SK-MEL-5 (cell line): ENCODE data around the gene IL16. TPM values are rescaled to one million over a fixed set of nuclear protein-coding genes. Genes with fewer than 3 reads are reported as not detected.
"Not testable (repeated sequence)": the region's sequence is repeated elsewhere in the genome, so short reads cannot be mapped to it uniquely, and the experiment has no call there.

Experiments used
- DNase-seq: peaks from one replicate; pipeline ENCODE4 v3.0.0-alpha.2; 2016; ENCODE audit warnings: low read depth, low spot score
- in situ Hi-C: cut with HindIII; loops from 2 replicates; pipeline ENCODE4 v1.10.0; 2016; ENCODE audit warnings: low sequenced_read_pairs, high pct_unique_total_duplicates, low pct_unique_long_range_greater_than_20kb
- total RNA-seq: library from RNA; depleted of rRNA; stranded (reverse); fragments of >200 nt; shearing (Covaris generic); gene quantifications from 2 replicates; pipeline ENCODE4 v1.2.3, GENCODE V29; 2014

The IL16 gene
- total RNA-seq, 1 experiment from 2014 or later = 6.4 TPM

DNA sequence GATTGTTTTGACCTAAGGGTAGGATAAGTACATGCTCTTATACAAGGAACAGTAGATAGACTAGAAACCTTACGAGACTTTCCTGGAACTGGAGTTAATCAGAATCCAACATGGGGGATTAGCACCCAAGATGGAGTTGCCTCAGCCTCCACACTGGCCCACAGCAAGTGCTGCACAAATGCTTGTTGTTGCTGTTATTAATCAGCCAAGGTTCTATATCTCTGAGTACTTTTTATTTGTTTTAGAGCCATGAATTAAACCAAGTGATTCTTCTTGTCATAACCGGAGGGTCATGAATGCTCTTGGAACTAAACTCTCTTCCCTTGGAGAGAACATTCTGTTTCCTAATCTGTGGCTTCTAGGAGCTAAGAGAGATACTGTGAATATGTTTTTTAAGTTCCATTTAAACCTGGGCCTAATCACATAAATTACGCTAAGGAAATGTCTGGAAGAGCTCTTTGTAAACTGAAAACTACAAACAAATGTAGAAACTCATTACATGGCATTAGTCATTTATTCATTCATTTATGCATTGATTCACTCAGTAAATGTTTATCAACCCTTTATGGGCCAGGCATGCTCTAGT lies 5.7 kb upstream of the IL16 start:
- no peak for DNase-seq
- in situ Hi-C loops = no loop called here

GRCh38 chr15:81191701-81192100 lies 5.0 kb upstream of the IL16 start:
- in situ Hi-C loops = no loop called here
- DNase-seq = no peak

- in situ Hi-C loops = no loop called here
- DNase-seq = peak; percentile 47
Measured at GRCh38 chr15:81194723-81195122, 2.0 kb upstream of the IL16 start.

DNA sequence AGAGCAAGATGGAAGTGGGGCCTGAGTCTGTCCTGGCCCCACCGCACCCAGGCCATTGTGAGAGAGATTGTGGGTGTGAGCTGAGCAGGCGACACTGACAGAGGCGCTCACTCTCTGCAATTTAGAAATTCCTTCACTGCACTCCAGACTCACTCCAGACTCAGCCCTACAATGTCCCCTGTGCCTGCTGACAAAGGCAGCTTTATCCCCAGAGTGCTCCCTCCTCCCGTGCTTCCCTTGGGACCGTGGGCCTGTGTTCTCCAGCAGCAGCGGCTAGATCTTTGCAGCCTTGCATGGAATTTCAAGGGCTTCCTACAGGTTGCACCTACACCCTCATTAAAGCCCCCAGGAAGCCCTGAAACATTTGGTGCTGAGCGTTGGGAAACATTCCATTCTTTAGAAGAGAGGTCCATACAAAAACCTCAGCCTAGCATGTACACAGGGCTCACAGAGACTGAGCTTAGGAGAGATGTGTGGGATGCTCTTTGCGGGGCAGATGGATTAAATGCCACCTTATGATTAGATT lies 1.3 kb upstream of the IL16 start:
- DNase-seq = peak; percentile 93
- in situ Hi-C loops = no loop called here

- no peak for DNase-seq
- in situ Hi-C loops = no loop called here
Measured at GRCh38 chr15:81197255-81197630, 564 bp downstream of the IL16 start.

DNA sequence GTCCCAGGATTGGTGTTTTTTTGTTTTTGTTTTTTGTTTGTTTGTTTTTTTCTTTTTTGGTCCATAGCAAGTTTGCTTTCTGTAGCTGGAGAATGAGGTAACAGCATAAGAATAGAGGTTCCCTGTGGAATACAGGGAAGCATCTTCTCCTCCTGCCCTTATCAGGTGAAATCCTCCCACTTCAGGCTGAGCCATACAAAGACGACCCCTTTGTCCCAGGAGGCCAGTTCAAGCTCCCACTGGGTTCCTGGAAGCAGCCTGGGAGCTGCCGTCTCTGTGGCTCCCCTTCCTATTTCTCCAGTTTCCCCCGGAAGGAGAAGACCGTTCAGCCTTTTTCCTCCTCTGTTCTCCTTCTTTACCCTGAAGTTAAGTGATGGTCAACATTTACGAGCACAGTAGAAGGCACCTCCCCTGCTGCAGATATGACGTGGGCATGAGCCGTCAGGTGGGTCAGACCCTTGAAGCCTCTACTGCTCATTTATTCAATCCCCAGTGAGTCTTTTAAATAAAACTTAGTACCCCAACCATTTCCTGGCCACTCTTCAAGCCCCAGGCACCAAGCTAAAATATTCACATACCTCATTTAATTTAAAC lies 1.1 kb downstream of the IL16 start:
- in situ Hi-C loops = no loop called here
- DNase-seq = no peak

- in situ Hi-C loops = no loop called here
- no peak for DNase-seq
Measured at GRCh38 chr15:81199031-81199779, 2.5 kb downstream of the IL16 start.

- in situ Hi-C loops = no loop called here
- no peak for DNase-seq
Measured at GRCh38 chr15:81206018-81206417, 9.3 kb downstream of the IL16 start.

DNA sequence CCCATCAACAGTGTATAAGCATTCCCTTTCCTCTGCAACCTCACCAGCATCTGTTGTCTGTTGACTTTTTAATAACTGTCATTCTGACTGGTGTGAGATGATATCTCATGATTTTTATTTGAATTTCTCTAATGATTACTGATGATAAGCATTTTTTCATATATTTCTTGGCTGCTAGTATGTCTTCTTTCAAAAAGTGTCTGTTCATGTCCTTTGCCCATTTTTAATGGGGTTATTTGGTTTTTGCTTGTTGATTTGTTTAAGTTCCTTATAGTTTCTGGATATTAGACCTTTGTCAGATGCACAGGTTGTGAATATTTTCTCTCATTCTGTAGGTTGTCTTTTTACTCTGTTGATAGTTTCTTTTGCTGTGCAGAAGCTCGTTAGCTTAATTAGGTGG lies 11.3 kb downstream of the IL16 start:
- in situ Hi-C loops, DNase-seq: not testable (repeated sequence)

DNA sequence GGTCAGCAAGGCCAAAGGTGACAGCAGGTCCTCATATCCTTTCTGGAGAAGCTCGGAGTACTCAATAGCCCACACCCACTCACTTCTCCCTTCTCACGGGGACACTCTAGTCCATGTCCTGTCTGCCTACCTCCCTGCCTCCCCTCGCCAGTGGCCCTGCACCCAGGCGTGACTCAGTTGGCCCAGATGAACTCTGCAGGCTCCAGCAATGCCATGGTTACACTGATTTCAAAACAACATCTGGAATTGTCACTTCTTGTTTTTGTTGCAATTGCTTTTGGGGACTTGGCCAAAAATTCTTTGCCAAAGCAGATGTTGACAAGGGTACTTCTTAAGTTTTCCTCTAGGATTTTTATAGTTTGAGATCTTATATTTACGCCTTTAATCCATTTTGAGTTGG lies 13.0 kb downstream of the IL16 start:
- in situ Hi-C loops = no loop called here
- no peak for DNase-seq

DNA sequence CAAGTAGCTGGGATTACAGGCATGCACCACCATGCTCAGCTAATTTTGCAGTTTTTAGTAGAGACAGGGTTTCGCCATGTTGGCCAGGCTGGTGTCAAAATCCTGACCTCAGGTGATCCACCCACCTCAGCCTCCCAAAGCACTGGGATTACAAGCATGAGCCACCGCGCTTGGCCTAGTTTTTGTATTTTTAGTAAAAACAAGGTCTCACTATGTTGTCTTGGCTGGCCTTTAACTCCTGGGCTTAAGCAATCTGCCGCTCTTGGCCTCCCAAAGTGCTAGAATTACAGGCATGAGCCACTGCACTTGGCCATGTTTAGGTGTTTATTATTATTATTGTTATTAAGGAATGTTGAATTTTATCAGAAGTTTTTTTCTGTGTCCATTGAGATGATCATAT lies 14.7 kb downstream of the IL16 start:
- no peak for DNase-seq
- in situ Hi-C loops = no loop called here

DNA sequence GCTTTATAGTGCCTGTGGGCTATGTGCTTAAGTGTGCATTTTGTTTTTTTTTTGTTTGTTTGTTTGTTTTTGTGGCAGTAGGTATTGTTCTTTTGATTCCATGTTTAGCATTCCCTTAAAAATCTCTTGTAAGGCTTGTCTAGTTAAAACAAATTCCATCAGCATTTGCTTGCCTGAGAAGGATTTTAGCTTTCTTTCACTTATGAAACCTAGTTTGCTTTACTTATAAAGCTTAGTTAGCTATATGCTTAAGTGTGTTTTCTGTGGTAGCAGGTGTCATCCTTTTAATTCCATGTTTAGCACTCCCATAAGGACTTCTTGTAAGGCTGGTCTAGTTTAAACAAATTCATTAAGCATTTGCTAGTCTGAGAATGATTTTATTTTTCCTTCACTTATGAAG lies 17.3 kb downstream of the IL16 start:
- in situ Hi-C loops = no loop called here
- DNase-seq = no peak

DNA sequence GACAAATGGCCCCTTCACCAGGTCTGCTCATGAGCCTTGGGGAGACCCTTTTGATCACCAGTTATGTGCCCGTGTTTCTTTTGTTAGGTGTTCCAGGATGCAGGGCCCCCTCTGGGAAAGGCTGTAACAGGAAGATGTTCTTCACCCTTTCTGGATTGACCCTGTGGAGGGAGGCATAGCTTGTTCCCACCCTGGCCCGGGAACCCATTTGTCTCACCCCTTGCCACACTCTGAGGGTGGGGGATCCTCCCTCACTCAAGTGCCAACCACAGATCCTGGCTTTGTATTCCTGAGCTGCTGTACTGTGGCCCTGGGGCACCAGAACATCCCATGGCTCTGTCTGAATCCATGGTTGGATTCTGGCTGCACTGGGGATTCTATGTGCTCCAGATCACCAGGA lies 18.9 kb downstream of the IL16 start:
- DNase-seq = no peak
- in situ Hi-C loops = no loop called here

DNA sequence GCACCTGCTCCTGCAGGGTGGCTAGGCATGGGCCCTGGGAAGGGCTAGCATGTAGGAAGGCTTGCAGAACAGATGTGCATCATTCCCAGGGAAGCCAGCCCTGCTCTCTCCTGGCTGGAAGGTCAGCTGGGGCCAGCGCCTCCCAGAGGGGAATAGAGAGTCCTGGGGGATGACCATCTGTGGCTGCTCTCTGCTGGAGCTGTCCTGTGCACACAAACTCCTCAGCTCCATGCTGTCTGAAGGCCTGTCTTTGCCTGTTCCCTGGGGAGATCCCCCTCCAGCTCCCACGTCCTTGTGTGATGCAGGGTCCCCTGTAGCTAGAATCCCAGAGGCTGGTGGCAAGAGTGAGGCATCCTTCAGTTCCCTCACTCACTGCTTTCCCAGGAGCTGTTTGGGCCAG lies 19.3 kb downstream of the IL16 start:
- DNase-seq = no peak
- in situ Hi-C loops = no loop called here

DNA sequence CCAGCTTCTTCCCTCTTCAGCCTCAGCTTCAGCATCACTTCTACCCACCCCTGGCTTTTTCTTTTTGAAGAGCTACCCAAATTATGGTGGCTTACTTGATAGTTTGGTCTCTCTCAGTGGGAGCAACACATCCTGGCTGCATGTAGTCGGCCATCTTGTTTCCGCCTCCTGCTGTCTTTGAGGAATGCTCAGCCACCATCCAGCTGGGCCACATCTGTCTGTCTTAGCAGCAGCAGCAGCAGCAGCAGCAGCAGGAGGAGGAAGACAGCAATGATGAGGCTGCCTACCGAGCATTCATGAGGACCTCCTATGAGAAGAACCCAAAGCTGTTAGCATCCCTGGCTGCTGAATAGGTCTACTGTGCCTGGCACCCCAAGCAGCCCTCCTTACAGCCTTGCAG lies 19.7 kb downstream of the IL16 start:
- no peak for DNase-seq
- in situ Hi-C loops = no loop called here

GRCh38 chr15:81221449-81221848 lies 24.8 kb downstream of the IL16 start:
- in situ Hi-C loops = no loop called here
- DNase-seq = peak; percentile 46

- peak; percentile 46 for DNase-seq
- in situ Hi-C loops = no loop called here
Measured at GRCh38 chr15:81222007-81222406, 25.3 kb downstream of the IL16 start.

DNA sequence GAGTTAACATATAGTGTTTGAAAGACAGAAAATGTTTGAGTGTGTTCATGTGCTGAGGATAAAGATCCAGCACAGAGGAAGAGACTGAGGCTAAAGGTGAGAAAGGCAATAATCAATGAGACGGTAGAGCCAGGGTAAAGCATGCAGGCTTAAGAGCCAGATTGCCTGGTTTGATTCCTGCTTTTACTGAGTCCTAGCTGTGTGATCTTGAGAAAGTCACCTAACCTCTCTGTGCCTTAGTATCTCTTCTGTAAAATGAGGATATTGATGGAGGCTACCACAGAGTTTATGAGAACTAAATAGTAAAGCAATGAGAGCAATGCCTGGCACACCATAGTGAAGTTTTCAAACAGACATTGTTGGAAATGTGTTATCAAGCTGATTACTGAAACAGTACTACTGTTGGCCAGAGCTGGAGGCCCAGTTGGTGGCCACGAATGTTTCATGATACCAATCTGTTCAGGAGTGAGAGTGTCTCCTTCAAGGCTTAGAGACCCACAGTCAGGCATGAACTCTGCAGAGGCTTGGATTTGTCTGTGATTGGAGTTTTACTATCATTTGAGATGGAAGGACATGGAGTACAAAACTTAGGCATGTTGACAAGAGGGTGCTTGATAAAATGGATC lies 26.8 kb downstream of the IL16 start:
- in situ Hi-C loops = no loop called here

GRCh38 chr15:81224232-81224631 lies 27.6 kb downstream of the IL16 start:
- DNase-seq = no peak
- in situ Hi-C loops = no loop called here

More for the DNA sequence above, 26.8 kb downstream of the IL16 start:
- no peak for DNase-seq
